Measurements from ENCODE around the gene CDK9. TPM values are rescaled to one million over a fixed set of nuclear protein-coding genes. Genes with fewer than 3 reads are reported as not detected.

The CDK9 gene
- total RNA-seq, 1 experiment from 2014 or later: 37.3 TPM

DNA sequence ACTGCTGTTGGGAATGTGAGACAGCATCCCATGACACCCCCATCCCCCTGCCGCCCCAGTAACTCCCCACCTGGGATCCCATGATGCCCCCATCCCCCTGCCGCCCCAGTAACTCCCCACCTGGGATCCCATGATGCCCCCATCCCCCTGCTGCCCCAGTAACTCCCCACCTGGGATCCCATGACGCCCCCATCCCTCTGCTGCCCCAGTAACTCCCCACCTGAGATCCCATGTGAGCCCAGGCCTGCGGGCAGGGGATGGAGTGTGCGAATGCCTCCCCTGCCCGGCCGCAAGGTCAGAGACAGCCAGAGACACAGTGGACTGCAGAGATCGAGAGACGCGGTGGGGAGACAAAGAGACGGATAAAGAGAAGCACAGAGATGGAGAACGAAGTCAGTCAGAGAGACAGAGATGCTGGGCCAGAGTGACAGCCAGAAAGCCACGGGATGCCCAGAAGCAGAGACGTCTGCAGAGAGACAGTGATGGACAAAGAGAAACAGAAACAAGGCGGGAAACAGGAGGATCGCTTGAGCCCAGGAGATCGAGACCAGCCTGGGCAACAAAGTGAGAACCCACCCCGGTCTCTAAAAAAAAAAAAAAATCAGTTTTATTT lies 8.4 kb upstream of the CDK9 start:
- H3K79me2 ChIP-seq (ENCODE audit: low read length): no peaks in the 10 kb centered on the region
- intact Hi-C loops (cut with micrococcal nuclease): no loop called here
- H3K4me2 ChIP-seq (ENCODE audit: low read length): no peak overlapping the region
- H3K27ac ChIP-seq (ENCODE audit: low read length): no peak overlapping the region
- no peaks in the 10 kb centered on the region for H3K4me1 ChIP-seq (ENCODE audit: insufficient read depth, low read length)
- H3K4me3 ChIP-seq (ENCODE audit: low read length): no peak overlapping the region
- H2AFZ ChIP-seq (ENCODE audit: low read length): no peak overlapping the region
- ATAC-seq: no peak
- no peaks in the 10 kb centered on the region for H3K9me2 ChIP-seq (replicated peaks; ENCODE audit: low read length)
- H4K20me1 ChIP-seq (ENCODE audit: low read length): no peaks in the 10 kb centered on the region
- TF ChIP-seq EZH2phosphoT487 (IDR thresholded peaks at IDR 0.05; ENCODE audit: borderline replicate concordance, low read length): no peak
- no peaks in the 10 kb centered on the region for H3K9me3 ChIP-seq (ENCODE audit: low read length)
- no TSS peak for BruUV-seq (replicated peaks)
- H3K9ac ChIP-seq (ENCODE audit: low read length): no peak overlapping the region
- ChIA-PET POLR2A (ENCODE audit: unreplicated experiment) (no interaction called here), CTCF (no interaction called here)
- no peaks in the 10 kb centered on the region for H3K36me3 ChIP-seq (ENCODE audit: low read depth, low read length)
- DNase-seq: no peak
- no peaks in the 10 kb centered on the region for H3K27me3 ChIP-seq (ENCODE audit: low read length)
- H3F3A ChIP-seq (ENCODE audit: low read length, unreplicated experiment): no peaks in the 10 kb centered on the region

GRCh38 chr9:127778280-127779135 lies 7.3 kb upstream of the CDK9 start, which contains the start of gene SH2D3C:
Gene SH2D3C (minus strand): TSS chr9:127778666. CDS start chr9:127778627, 39 bp downstream.
- no peak within 1 kb of the TSS for H3K9ac ChIP-seq (ENCODE audit: low read length)
- H2AFZ ChIP-seq (ENCODE audit: low read length): no peak within 1 kb of the TSS
- no peak within 1 kb of the TSS for H3K27ac ChIP-seq (ENCODE audit: low read length)
- no peak within 1 kb of the TSS for H3K4me2 ChIP-seq (ENCODE audit: low read length)
- H3F3A ChIP-seq (ENCODE audit: low read length, unreplicated experiment): no peaks in the 10 kb centered on the region
- H3K79me2 ChIP-seq (ENCODE audit: low read length): no peaks in the 10 kb centered on the region
- DNase-seq: no peak
- H4K20me1 ChIP-seq (ENCODE audit: low read length): no peaks in the 10 kb centered on the region
- no peak within 1 kb of the TSS for H3K4me3 ChIP-seq (ENCODE audit: low read length)
- no TSS peak for BruUV-seq (replicated peaks)
- CTCF ChIA-PET: no interaction called here
- no peaks in the 10 kb centered on the region for H3K27me3 ChIP-seq (ENCODE audit: low read length)
- H3K9me2 ChIP-seq (replicated peaks; ENCODE audit: low read length): no peaks in the 10 kb centered on the region
- H3K9me3 ChIP-seq (ENCODE audit: low read length): no peaks in the 10 kb centered on the region
- no peak for ATAC-seq
- intact Hi-C loops (cut with micrococcal nuclease): no loop called here
- TF ChIP-seq, protein P1, sequence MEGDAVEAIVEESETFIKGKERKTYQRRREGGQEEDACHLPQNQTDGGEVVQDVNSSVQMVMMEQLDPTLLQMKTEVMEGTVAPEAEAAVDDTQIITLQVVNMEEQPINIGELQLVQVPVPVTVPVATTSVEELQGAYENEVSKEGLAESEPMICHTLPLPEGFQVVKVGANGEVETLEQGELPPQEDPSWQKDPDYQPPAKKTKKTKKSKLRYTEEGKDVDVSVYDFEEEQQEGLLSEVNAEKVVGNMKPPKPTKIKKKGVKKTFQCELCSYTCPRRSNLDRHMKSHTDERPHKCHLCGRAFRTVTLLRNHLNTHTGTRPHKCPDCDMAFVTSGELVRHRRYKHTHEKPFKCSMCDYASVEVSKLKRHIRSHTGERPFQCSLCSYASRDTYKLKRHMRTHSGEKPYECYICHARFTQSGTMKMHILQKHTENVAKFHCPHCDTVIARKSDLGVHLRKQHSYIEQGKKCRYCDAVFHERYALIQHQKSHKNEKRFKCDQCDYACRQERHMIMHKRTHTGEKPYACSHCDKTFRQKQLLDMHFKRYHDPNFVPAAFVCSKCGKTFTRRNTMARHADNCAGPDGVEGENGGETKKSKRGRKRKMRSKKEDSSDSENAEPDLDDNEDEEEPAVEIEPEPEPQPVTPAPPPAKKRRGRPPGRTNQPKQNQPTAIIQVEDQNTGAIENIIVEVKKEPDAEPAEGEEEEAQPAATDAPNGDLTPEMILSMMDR (conservative IDR thresholded peaks at IDR 0.05; ENCODE audit: low read depth, low read length): no peak
- TF ChIP-seq EZH2phosphoT487 (IDR thresholded peaks at IDR 0.05; ENCODE audit: borderline replicate concordance, low read length) (no peak), EZH2 (IDR thresholded peaks at IDR 0.05; ENCODE audit: low read length, unreplicated experiment) (no peak)
- POLR2A ChIA-PET (ENCODE audit: unreplicated experiment): interaction anchor here (0.5 kb wide), 1 partner anchor 235 kb away, joined by 3 read pairs; no protein-coding TSS in a partner anchor
- no peaks in the 10 kb centered on the region for H3K36me3 ChIP-seq (ENCODE audit: low read depth, low read length)
- no peaks in the 10 kb centered on the region for H3K4me1 ChIP-seq (ENCODE audit: insufficient read depth, low read length)

DNA sequence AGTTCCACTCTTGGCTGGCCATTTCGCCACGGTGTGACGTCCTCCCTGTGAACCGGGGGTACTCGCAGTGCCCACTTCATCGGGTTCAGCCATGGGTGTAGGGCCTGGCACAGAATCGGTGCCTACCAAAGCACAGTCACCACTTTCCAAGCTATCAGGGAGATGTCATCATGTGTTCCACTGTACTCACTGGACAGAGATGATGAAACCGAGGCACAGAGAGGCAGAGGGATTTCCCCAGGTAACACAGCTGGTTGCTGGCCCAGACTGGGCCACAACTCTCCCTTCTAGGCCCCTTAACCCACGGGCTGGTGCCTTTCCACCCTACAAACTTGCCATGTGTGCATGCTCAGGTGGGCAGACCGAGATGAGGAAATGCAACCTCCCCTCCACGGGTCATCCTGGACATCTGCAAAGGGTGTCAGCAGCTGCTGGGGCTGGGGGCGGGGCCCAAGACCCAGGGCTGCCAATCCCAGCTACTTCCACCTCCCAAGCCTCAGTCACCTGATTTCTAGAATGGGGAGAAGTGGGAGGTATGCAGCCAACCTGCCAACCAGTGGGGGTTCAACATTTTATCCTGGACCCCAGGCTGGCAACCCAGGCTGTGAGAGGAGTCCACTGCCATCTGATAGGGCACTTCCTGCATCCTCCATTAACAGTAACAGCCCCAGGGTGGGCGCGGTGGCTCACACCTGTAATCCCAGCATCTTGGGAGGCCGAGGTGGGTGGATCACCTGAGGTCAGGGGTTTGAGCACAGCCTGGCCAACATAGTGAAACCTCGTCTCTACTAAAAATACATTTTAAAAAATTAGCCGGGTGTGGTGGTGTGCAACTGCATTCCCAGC lies 6.5 kb upstream of the CDK9 start:
- Histone ChIP-seq H3K79me2 (ENCODE audit: low read length) (no peaks in the 10 kb centered on the region), H4K20me1 (ENCODE audit: low read length) (no peaks in the 10 kb centered on the region), H3K4me2 (ENCODE audit: low read length) (no peak overlapping the region), H2AFZ (ENCODE audit: low read length) (no peak overlapping the region), H3K9me3 (ENCODE audit: low read length) (no peaks in the 10 kb centered on the region), H3K9me2 (replicated peaks; ENCODE audit: low read length) (no peaks in the 10 kb centered on the region), H3K4me3 (ENCODE audit: low read length) (no peak overlapping the region), H3K9ac (ENCODE audit: low read length) (no peak overlapping the region), H3K4me1 (ENCODE audit: insufficient read depth, low read length) (no peaks in the 10 kb centered on the region), H3K27ac (ENCODE audit: low read length) (no peak overlapping the region), H3K36me3 (ENCODE audit: low read depth, low read length) (no peaks in the 10 kb centered on the region), H3F3A (ENCODE audit: low read length, unreplicated experiment) (no peaks in the 10 kb centered on the region), H3K27me3 (ENCODE audit: low read length) (no peaks in the 10 kb centered on the region)
- TF ChIP-seq EZH2 (IDR thresholded peaks at IDR 0.05; ENCODE audit: low read length, unreplicated experiment) (no peak), EZH2phosphoT487 (IDR thresholded peaks at IDR 0.05; ENCODE audit: borderline replicate concordance, low read length) (no peak)
- TF ChIP-seq, protein P1 (conservative IDR thresholded peaks at IDR 0.05; ENCODE audit: low read depth, low read length): no peak
- ATAC-seq: no peak
- no peak for DNase-seq
- CTCF ChIA-PET: no interaction called here
- intact Hi-C loops (cut with micrococcal nuclease): no loop called here
- no TSS peak for BruUV-seq (replicated peaks)
- POLR2A ChIA-PET (ENCODE audit: unreplicated experiment): interaction anchor here (0.5 kb wide), 1 partner anchor 236 kb away, joined by 3 read pairs; no protein-coding TSS in a partner anchor

All from PC-3 (cell line).